ENCODE measurements around the gene UNK. TPM values are rescaled to one million over a fixed set of nuclear protein-coding genes. Genes with fewer than 3 reads are reported as not detected.

Gene UNK
- total RNA-seq, 4 donors from 2014 or later = 26.5 to 42.5 (median 31.9) TPM

DNA sequence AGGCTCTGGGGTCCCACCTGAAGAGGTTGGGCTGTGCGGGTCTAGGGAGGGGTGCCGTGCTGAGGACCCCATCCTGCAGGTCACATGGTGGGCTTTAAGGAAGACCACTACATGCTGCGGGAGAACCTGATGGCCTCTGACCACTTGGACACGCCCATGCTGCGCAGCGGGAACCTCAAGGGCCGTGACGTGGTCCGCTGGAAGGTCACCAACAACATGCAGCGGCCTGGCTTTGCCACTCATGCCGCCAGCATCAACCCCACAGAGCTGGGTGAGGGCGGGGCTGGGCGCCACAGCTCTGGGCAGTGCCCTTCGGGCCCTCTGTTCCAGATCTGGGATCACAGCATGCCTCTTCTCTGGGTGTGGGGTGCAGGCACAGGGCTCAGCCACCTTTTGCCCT lies 44.8 kb upstream of the UNK start:
- intact Hi-C loops (cut with DNase I; ENCODE audit: low total_unique reads) = no loop called here
- 75% methylated on average over 11 of the region's 14 CpGs; no CpG with 5 or more reads in 1 of the 2 donors for WGBS, 2 donors
- no peak for TF ChIP-seq POLR2A (IDR thresholded peaks at IDR 0.05)
- TF ChIP-seq, protein P1, sequence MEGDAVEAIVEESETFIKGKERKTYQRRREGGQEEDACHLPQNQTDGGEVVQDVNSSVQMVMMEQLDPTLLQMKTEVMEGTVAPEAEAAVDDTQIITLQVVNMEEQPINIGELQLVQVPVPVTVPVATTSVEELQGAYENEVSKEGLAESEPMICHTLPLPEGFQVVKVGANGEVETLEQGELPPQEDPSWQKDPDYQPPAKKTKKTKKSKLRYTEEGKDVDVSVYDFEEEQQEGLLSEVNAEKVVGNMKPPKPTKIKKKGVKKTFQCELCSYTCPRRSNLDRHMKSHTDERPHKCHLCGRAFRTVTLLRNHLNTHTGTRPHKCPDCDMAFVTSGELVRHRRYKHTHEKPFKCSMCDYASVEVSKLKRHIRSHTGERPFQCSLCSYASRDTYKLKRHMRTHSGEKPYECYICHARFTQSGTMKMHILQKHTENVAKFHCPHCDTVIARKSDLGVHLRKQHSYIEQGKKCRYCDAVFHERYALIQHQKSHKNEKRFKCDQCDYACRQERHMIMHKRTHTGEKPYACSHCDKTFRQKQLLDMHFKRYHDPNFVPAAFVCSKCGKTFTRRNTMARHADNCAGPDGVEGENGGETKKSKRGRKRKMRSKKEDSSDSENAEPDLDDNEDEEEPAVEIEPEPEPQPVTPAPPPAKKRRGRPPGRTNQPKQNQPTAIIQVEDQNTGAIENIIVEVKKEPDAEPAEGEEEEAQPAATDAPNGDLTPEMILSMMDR (IDR thresholded peaks at IDR 0.05) = no peak
- no peak for DNase-seq (ENCODE audit: low spot score in 2 of 2)
- no peak overlapping the region for H3K4me3 ChIP-seq (ENCODE audit: low read depth, poor library complexity, severe bottlenecking)

DNA sequence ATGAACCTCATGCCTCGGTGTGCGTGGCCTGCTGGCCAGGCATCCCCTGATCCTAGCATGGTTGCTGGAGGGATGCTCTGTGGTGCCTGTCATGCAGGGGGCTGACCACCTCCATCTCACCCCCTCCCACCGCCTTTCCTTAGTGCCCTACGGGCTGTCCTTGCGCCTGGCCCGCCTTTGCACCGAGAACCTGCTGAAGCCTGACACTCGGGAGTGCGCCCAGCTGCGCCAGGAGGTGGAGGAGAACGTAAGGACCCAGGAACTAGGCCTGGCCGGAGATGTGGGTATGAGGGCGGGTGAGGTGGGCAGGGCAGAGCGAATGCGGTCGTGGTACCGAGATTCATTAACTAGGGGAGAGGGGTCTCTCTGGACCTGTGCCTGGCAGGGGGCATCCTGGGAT lies 44.4 kb upstream of the UNK start:
- 87 to 89% methylated on average over 15 to 17 of the region's 17 CpGs for WGBS, 2 donors
- no peak for DNase-seq (ENCODE audit: low spot score in 2 of 2)
- TF ChIP-seq, protein P1 (IDR thresholded peaks at IDR 0.05) = no peak
- no peak for TF ChIP-seq POLR2A (IDR thresholded peaks at IDR 0.05)
- intact Hi-C loops (cut with DNase I; ENCODE audit: low total_unique reads) = no loop called here
- no peak overlapping the region for H3K4me3 ChIP-seq (ENCODE audit: low read depth, poor library complexity, severe bottlenecking)

DNA sequence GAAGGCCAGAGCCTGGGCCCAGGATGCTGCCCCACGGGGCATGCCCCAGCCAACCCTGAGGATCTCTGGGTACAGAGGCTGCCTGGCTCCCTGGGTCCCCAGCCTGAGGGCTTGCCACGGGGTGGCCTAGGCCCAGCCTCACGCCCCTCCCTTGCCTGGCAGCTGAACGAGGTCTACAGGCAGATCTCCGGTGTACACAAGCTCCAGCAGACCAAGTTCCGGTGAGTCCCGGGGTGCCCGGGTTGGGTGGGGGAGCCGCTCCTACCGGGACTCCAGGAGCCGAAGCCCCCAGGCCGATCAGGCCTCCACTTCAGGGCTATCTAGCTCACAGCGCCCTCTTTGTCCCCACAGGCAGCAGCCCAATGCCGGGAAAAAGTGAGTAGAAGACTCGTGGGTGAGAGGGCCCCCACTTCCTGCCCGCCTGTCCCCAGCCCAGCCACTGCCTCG lies 44.0 kb upstream of the UNK start:
- no peak overlapping the region for H3K4me3 ChIP-seq (ENCODE audit: low read depth, poor library complexity, severe bottlenecking)
- DNase-seq (ENCODE audit: low spot score in 2 of 2) = no peak
- intact Hi-C loops (cut with DNase I; ENCODE audit: low total_unique reads) = no loop called here
- TF ChIP-seq POLR2A (IDR thresholded peaks at IDR 0.05) = no peak
- TF ChIP-seq, protein P1 (IDR thresholded peaks at IDR 0.05) = no peak
- WGBS, 2 donors = 78 to 85% methylated on average over 14 to 17 of the region's 17 CpGs

DNA sequence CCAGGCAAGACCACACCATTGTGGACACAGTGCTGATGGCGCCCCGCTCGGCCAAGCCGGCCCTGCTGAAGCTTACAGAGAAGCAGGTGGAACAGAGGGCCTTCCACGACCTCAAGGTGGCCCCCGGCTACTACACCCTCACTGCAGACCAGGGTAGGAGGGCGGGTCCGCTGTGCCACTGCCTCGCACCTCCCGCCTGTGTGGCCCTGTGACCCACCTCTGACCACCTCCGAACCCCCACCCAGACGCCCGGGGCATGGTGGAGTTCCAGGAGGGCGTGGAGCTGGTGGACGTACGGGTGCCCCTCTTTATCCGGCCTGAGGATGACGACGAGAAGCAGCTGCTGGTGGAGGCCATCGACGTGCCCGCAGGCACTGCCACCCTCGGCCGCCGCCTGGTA lies 42.3 kb upstream of the UNK start:
- no peak for TF ChIP-seq POLR2A (IDR thresholded peaks at IDR 0.05)
- TF ChIP-seq, protein P1 (IDR thresholded peaks at IDR 0.05) = no peak
- intact Hi-C loops (cut with DNase I; ENCODE audit: low total_unique reads) = no loop called here
- H3K4me3 ChIP-seq (ENCODE audit: low read depth, poor library complexity, severe bottlenecking) = no peak overlapping the region
- WGBS, 2 donors = 85 to 89% methylated on average over 15 to 25 of the region's 25 CpGs
- no peak for DNase-seq (ENCODE audit: low spot score in 2 of 2)

DNA sequence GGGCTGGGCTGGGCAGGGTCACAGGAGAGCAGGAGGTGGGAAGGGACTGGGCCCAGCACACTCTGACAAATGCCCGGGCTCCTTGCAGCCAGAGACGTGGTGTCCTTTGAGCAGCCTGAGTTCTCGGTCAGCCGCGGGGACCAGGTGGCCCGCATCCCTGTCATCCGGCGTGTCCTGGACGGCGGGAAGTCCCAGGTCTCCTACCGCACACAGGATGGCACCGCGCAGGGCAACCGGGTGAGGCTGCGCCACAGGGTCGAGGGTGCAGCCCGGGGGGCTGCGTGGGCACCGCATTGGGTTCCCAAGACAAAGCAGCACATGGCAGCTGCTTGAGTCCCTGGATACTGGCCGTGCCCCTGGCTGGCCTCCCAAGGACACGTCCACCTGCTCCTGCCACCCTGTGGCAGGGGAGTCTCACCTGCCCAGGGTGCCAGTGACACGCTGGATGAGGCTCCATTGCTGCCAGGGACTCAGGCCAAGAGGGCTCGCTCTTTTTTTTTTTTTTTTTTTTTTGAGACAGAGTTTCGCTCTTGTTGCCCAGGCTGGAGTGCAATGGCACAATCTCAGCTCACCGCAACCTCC lies 40.9 kb upstream of the UNK start:
- no peak for TF ChIP-seq POLR2A (IDR thresholded peaks at IDR 0.05)
- TF ChIP-seq, protein P1 (IDR thresholded peaks at IDR 0.05) = no peak
- no peak for DNase-seq (ENCODE audit: low spot score in 2 of 2)
- H3K4me3 ChIP-seq (ENCODE audit: low read depth, poor library complexity, severe bottlenecking) = no peak overlapping the region

DNA sequence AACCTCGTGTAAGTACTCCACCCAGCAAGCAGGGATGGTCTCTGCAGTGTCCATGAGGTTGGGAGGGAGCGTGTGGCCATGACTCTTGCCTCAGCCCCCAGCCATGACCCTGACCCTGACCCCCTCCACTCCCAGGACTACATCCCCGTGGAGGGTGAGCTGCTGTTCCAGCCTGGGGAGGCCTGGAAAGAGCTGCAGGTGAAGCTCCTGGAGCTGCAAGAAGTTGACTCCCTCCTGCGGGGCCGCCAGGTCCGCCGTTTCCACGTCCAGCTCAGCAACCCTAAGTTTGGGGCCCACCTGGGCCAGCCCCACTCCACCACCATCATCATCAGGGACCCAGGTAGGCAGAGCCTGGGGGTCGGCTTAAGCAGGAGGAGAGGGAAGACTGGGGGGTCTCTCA lies 35.9 kb upstream of the UNK start:
- DNase-seq (ENCODE audit: low spot score in 2 of 2) = no peak
- intact Hi-C loops (cut with DNase I; ENCODE audit: low total_unique reads) = no loop called here
- 80% methylated on average over 3 to 9 of the region's 9 CpGs for WGBS, 2 donors
- TF ChIP-seq POLR2A (IDR thresholded peaks at IDR 0.05) = no peak
- TF ChIP-seq, protein P1 (IDR thresholded peaks at IDR 0.05) = no peak
- no peak overlapping the region for H3K4me3 ChIP-seq (ENCODE audit: low read depth, poor library complexity, severe bottlenecking)

More for the DNA sequence above, 40.9 kb upstream of the UNK start:
- intact Hi-C loops (cut with DNase I; ENCODE audit: low total_unique reads) = no loop called here
- 92 to 93% methylated on average over 17 to 20 of the region's 25 CpGs for WGBS, 2 donors
